Inflammatory macrophage treated with lipopolysaccharide for 1 hour (primary cell): ENCODE results near the gene PLCH2.
"Not testable (repeated sequence)": the region's sequence is repeated elsewhere in the genome, so short reads cannot be mapped to it uniquely, and the experiment has no call there.

Source experiments
- DNase-seq, 2 donors: peaks; one replicate each; pipeline ENCODE4 v3.0.0-alpha.2; 2020 to 2022

The PLCH2 gene

DNA sequence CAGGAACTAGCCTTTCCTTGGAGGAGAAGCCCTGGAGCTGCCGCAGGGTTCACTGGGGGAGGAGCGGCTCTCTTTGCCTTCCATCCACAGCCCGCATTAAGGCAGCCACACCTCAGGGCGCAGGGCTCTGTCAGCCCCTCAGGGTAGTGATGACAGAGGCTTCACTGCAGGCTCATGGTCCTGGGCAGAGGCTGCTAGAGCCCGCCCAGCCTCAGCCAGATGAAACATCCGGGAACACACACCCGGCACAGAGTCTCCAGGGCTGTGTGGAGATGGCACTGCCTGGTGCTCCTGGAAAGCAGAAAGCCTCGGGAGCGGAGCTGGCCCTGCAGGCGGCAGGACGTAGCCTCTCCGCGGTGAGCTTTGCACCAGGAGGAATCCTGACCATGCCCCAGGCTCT lies 34.3 kb upstream of the PLCH2 start:
- DNase-seq = no peak

GRCh38 chr1:2442661-2443060 lies 33.4 kb upstream of the PLCH2 start:
- no peak for DNase-seq

DNA sequence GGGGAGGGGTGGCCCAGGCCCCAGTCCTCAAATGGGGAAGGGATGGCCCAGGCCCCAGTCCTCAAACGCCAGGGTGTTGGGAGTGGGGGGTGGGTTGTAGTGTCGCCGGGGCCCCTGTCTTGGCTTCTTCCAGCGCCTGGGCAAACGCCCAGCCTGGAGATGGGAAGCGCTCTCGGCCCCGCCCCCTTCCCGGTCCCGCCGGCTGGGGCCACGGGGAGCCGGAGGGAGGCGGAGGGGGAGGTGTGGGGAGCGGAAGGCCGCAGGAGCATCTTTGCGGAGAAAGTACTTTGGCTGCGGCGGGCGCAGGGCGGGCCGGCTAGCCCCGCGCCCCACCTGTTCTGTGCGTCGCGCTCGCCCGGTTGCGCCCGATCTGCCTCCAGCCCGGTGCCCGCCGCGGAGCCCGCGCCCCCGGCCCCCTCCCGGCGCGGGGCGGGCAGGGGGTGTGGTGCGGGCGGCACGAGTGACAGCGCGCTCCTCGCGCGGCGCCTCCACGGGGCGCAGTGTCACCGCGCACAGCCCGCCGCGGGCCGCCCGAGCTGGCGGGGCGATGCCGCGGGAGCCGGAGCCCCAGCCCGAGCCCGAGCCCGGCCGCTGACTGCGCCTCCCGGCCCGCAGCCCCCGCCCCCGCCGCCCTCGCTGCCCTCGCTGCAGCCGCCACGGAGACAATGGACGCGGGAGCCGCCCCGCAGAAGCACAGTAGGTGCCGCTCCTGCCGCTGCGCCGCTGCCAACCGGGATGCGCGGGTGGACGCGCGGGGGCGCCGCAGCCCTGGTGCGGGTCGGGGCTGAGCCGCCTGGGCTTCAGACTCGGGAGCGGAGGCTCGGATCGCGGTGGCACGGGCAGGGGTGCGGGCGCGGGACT lies 32.6 kb upstream of the PLCH2 start:
- no peak for DNase-seq

- no peak for DNase-seq
Measured at GRCh38 chr1:2444138-2444591, 31.9 kb upstream of the PLCH2 start.

GRCh38 chr1:2445162-2445822 lies 30.8 kb upstream of the PLCH2 start:
- DNase-seq = no peak

DNA sequence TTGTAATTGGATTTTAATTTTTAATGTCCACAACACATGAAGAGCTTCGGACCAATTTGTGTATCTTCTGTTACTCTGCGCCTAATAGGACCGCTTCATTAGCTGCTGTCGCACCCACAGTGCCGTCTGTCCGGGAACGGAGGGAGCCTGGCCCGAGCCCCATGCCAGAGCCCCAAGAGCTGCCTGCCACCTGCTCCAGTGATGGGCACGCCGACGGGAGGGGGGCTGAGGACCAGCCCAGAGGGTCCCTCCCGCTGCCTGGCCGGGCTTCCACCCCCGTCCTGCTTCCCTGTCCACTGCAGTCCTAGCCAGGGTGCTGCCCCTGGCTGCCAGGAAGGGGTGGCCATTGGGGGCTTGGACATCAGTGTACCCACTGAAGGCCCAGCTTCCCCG lies 30.3 kb upstream of the PLCH2 start:
- DNase-seq = no peak

DNA sequence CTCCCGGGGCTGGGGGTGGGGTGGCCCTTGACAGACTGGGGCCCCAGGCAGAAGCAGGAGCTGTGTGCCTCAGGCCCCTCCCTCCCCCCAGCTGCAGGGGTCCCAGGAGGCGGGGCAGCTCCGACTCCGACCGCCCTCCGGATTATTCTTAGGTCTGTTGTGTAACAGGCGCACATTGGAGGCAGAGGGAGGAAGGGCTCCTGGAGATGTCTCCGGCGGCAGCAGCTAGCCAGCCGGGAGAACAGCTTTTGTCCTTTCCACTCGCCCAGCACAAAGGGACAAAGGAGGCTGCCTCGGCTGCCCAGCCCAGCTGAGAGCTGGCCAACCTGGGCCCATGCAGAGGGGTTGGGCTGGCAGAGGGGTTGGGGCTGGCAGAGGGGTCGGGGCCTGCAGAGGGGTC lies 29.7 kb upstream of the PLCH2 start:
- DNase-seq = no peak

- no peak for DNase-seq
Measured at GRCh38 chr1:2446861-2447260, 29.2 kb upstream of the PLCH2 start.

DNA sequence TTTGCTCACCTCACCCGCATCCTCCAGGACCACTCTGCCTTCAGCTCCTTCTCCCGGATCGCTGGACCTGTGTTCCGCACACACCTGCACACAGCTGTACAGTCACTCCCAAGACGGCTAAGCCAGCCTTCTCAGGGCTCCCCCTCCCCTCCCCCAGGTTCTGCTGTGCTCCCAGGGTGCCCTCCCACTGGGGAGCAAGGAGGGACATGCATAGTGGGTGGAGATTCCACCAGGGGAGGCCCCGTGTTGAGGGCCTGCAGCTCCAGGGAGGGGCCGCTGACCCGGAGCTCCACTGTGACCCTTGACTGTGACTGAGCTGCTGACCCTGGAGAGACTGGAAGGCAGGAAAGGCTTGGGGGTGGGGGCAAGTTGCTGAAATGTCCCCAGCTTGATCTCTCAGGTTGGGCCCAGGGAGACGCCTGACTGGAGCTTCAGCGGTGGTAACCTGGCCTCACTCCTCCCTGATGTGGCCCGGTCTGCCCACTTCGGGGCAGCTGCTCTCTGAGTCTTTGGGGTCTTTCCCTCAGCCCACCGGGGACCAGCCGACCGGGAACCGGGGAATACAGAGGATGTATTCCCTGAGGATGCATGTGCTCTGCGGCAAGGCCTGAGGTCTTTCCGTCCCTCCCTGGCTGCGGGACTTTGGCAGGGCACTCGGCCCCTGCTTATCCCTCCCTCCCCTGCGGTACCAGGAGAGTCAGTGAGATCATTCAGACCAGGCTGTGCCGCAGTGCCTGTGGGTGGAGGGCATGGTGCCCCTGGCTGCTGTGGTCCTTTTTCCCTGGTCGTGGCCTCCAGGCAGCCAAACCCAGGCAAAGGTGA lies 28.6 kb upstream of the PLCH2 start:
- no peak for DNase-seq

DNA sequence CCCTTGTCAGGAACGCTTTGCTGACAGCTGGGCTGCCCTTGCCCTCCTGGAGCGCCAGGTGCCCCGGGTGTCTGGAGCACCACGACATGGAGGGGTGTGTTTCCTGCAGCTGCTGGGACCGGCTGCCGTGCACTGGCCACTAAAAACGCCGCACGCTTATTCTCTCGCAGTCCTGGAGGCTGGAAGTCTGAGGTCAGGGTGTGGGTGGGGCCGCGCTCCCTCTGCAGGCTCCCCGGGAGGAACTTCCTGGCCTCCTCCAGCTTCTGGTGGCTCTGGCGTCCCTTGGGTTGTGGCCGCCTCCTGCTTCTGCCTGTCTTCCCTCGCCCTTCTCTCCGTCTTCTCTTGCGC lies 28.0 kb upstream of the PLCH2 start:
- DNase-seq = peak in 1 of 2 donors; percentile 3

- DNase-seq = no peak
Measured at GRCh38 chr1:2449636-2450454, 26.2 kb upstream of the PLCH2 start.

DNA sequence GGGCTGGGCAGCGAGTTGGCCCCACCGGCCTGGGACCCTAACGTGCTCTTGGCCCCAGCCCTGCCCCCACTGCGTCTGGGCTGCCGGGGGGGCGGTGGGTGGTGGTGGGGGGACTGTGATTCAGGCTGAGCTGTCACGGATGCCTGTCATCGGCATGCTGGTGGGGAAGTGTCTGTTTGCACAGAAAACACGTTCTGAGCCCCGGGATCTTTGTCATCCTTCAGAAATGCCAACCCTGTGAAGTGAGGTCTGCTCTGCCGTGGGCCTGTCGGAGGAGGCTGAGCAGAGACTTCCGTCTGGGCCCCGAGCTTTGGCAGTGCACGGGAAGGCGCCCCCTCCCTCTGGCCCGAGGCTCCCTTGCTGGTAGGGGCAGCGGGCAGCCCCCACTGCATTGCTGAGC lies 24.3 kb upstream of the PLCH2 start:
- DNase-seq = no peak

DNA sequence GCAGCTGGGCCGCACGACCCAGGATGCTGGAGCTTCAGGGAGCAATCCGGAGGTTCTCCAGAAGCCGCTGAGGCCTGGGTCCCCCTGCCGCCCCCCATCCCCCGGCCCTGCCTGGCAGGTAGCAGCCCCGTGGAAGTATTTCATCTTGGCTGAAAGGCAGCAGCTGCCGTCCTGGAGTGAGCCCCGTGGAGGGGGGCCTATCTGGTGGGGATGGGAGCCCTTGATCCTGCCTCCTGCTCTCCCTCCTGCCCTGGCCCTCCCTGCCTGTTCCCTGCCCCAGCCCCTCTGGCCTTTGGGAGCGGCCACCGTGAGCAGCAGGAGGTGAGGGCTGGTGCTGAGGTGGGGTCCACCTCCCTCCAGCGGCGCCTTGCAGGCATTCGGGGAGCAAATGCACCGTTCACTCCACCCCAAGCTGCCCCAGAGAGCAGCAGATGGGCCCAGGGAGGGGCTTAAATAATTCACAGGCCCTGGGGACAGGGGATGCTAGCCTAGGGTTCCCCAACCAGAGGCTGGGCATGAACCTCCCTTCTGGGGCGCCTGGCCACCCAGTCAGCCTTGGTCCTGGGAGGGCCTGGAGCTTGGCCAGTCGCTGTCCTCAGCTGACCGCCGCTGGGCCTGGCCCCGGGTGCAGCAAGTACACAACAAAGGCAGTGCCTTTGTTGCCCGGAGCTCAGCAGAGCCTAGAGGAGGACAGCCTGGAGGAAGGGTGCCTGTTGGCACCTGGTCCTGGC lies 23.7 kb upstream of the PLCH2 start:
- no peak for DNase-seq

DNA sequence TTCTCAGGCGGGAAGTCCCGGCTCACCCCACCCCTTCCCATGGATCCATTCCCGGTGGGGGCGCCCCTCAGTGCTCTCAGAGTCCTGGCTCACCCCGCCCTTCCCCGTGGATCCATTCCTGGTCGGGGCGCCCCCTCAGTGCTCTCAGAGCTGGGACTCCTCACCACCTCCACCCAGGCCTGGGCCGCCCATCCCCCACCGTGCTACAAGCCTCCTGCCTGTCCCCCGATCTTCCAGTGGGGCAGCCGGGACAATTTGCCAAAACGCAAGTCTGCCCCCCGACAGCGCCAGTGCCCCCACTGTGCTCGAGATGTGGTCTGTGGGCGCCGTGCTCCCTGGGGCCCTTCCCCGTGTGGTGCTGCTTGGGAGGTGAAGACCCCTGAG lies 23.2 kb upstream of the PLCH2 start:
- DNase-seq = no peak

GRCh38 chr1:2454227-2454626 lies 21.9 kb upstream of the PLCH2 start:
- no peak for DNase-seq

GRCh38 chr1:2455757-2456156 lies 20.3 kb upstream of the PLCH2 start:
- DNase-seq = no peak

- no peak for DNase-seq
Measured at GRCh38 chr1:2457444-2457843, 18.6 kb upstream of the PLCH2 start.

DNA sequence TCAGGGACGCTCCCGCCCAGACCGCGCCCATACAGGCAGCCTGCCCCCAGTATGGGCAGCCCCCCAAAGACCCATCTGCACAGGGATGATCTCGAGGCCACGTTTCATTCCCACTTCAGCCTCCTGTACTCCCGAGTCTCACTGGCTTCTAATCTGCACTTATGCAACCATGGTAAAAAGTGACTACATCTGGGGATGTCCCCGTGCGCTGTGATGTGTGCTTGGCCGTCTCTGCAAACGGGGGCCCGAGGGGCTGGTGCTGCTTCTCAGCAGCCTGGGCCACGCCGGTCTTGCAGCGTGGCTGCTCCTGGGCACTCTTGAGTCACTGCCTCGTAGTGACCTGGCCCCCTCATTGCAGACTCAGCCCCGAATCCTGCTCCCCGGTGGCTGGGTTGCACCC lies 17.4 kb upstream of the PLCH2 start:
- DNase-seq = no peak

DNA sequence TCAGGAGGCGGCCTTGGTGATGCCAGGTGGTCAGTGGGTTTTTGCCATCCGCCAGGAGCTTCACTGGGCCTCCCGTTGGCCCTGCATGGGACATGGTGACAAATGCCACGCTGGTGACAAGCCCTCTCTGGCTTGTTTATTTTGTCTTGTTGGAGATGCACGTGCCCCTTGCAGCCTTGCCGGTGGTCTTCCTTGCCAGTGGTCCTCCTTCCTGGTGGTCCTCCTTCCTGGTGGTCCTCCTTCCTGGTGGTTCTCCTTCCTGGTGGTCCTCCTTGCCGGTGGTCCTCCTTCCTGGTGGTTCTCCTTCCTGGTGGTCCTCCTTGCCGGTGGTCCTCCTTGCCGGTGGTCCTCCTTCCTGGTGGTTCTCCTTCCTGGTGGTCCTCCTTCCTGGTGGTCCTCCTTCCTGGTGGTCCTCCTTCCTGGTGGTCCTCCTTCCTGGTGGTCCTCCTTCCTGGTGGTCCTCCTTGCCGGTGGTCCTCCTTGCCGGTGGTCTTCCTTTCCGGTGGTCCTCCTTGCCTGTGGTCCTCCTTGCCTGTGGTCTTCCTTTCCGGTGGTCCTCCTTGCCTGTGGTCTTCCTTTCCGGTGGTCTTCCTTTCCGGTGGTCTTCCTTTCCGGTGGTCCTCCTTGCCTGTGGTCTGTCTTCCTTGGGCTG lies 16.9 kb upstream of the PLCH2 start:
- not testable (repeated sequence) for DNase-seq

DNA sequence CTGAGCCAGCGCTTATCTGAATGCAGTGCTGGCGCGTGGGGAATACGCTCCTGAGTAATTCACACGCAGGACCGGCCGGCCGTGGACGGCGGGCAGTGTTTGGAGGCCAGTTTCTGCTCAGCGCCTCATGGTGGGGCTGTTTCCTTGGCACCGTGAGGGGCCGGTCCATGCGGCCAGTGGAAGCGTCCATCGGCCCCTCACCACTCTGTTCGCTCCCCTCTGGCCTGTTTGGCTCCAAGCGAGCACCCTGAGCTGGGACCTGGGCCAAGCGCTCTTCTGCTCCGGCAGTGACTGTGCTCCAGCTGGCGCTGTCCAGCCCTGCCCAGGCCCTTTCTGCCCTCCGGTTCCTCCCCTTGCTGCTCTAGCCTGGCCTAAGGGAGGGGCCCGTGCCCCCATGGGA lies 16.3 kb upstream of the PLCH2 start:
- no peak for DNase-seq

DNA sequence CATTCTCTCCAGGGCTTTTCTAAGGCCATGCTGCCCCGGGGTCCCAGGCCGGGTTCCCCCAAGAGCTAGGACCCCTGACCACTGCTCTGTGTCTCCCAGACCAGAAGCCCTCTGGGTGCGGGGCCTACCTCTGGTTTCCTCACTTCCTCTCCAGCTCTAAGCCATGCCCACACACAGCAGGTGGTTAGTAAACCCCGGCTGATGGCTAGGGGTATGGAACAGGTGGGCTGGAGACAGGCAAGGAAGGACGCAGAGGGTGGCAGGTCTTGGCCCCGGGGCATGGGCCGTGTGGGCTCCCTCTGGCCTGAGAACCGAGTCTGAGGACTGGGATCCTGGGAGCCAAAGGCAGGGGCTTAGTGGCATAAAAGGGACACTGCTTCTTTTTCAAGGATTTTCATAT lies 15.9 kb upstream of the PLCH2 start:
- no peak for DNase-seq
